ENCODE measurements around the gene TMSB4X.

The TMSB4X gene

DNA sequence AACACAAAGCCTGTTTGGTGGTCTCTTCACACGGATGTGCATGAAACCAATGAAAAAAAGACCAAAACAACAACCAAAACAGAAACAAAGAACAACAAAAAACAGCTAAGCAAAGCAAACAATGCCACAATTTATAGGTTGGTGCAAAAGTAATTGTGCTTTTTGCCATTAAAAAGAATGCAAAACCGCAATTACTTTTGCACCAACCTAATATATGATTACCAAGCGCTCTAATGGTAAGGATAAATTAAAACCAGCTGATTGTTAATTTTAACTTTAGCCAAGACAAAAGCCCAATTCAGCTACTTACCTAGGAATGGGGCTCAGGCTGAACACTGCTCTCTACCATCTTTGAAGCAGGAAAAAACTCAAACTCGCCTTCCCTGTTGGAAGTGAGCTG is 29.4 kb upstream of the TMSB4X start:
- POLR2A ChIA-PET = no interaction called here
- no peak for DNase-seq (ENCODE audit: extremely low spot score)
- TF ChIP-seq, protein P1, sequence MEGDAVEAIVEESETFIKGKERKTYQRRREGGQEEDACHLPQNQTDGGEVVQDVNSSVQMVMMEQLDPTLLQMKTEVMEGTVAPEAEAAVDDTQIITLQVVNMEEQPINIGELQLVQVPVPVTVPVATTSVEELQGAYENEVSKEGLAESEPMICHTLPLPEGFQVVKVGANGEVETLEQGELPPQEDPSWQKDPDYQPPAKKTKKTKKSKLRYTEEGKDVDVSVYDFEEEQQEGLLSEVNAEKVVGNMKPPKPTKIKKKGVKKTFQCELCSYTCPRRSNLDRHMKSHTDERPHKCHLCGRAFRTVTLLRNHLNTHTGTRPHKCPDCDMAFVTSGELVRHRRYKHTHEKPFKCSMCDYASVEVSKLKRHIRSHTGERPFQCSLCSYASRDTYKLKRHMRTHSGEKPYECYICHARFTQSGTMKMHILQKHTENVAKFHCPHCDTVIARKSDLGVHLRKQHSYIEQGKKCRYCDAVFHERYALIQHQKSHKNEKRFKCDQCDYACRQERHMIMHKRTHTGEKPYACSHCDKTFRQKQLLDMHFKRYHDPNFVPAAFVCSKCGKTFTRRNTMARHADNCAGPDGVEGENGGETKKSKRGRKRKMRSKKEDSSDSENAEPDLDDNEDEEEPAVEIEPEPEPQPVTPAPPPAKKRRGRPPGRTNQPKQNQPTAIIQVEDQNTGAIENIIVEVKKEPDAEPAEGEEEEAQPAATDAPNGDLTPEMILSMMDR (IDR thresholded peaks at IDR 0.05; ENCODE audit: control extremely low read depth, extremely low read depth, low read depth, missing control alignments) = no peak
- CTCF ChIA-PET = interaction anchor here (1.1 to 3.1 kb wide), 12 partner anchors 8 to 701 kb away, joined by 3 to 49 read pairs (median 5); partner anchors contain the start of gene TLR7

- TF ChIP-seq, protein P1 (IDR thresholded peaks at IDR 0.05; ENCODE audit: control extremely low read depth, extremely low read depth, low read depth, missing control alignments) = no peak
- no peak for DNase-seq (ENCODE audit: extremely low spot score)
- ChIA-PET POLR2A (interaction anchor here (0.8 kb wide), 2 partner anchors 29 to 543 kb away, joined by 3 to 4 read pairs; no protein-coding TSS in a partner anchor), CTCF (interaction anchor here (0.6 to 3.1 kb wide), 68 partner anchors 9 to 743 kb away, joined by 3 to 49 read pairs (median 4); partner anchors contain the start of genes RAB9A, TLR7 and TMSB4X)
These were observed 28.5 kb upstream of the TMSB4X start for GRCh38 chrX:12946406-12946805.

DNA sequence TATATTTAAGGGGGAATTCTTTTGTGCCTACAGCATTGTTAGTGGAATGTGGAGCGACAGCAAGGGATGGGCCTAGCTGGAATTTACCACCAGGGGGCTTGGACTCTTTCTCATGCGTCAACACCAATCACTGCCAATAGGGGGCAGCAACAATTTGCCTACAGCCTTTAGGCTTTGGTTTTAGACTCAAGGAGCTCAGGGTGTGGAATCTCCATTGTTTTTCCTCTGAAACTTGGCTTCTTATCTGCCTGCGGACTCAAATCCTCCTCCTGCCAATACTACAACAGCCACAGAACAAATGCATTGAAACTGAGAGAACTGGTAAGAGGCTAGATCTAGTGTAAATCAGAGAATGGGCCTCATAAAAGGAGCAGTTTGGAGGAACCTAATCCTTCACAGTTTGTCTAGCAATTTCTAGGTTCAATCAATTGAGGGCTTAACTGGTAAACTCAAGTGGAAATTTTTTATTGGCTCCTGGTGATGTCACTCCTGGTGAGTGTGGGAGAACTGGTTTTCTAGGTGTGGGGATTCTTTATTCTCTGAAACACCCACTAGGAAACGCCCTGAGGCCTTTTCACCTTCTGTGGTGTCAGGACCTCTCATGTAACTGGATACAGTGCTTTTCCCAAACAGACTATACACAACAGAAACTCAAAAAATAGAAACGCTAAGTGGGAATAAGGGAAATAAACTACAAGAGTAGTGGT is 27.9 kb upstream of the TMSB4X start:
- peak; percentile 53 for DNase-seq (ENCODE audit: extremely low spot score)
- ChIA-PET CTCF (interaction anchor here (0.6 to 3.1 kb wide), 71 partner anchors 9 to 742 kb away, joined by 3 to 49 read pairs (median 4); partner anchors contain the start of genes RAB9A, TLR7 and TMSB4X), POLR2A (interaction anchor here (0.8 to 4.4 kb wide), 3 partner anchors 29 to 542 kb away, joined by 3 to 35 read pairs (median 4); partner anchors contain the start of gene TMSB4X)
- TF ChIP-seq, protein P1 (IDR thresholded peaks at IDR 0.05; ENCODE audit: control extremely low read depth, extremely low read depth, low read depth, missing control alignments) = peak; percentile 84

DNA sequence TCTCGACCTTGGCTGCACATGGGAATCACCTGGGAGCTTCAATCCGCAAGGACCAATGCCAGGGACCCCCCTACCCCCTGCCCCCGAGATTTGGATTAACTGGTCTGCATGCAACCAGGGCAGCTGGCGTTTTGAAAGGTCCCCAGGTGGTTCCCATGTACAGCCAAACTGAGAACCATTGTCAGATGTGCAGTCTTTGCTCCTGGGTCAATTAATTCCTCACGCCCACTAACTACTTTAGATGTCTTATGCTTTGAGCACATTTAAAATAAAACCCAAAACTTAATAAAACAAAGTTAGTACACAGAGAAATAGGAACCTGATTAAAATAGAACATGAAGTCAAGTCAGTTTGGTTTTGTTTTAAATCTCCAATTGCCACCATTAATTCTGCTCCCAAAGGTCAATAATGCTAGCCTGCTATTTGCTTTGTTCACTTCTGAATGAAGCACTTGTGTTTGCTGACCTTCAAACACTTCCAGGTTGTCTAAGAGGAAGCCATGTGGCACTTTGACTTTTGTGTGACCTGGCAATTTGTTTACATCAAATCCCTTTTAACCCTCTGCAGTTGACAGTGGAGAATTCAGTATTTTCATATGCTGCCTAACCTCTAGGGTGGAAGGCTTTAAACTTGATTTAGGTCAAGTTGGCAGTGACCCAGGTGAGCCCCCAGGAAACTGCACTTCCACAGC is 27.2 kb upstream of the TMSB4X start:
- ChIA-PET POLR2A (interaction anchor here (4.4 kb wide), 1 partner anchor 29 kb away, joined by 35 read pairs; the partner anchor contains the start of gene TMSB4X), CTCF (interaction anchor here (1.2 to 3.1 kb wide), 19 partner anchors 8 to 699 kb away, joined by 3 to 49 read pairs (median 6); no protein-coding TSS in a partner anchor)
- TF ChIP-seq, protein P1 (IDR thresholded peaks at IDR 0.05; ENCODE audit: control extremely low read depth, extremely low read depth, low read depth, missing control alignments) = no peak
- DNase-seq (ENCODE audit: extremely low spot score) = no peak

GRCh38 chrX:12948495-12948894 is 26.4 kb upstream of the TMSB4X start:
- TF ChIP-seq, protein P1 (IDR thresholded peaks at IDR 0.05; ENCODE audit: control extremely low read depth, extremely low read depth, low read depth, missing control alignments) = no peak
- POLR2A ChIA-PET = interaction anchor here (4.4 kb wide), 1 partner anchor 28 kb away, joined by 35 read pairs; the partner anchor contains the start of gene TMSB4X
- DNase-seq (ENCODE audit: extremely low spot score) = no peak
- CTCF ChIA-PET = interaction anchor here (1.5 to 3.1 kb wide), 5 partner anchors 20 to 306 kb away, joined by 4 to 28 read pairs (median 11); partner anchors contain the start of gene TMSB4X

Measured in GM10248 (cell line).